Trophoblast cell (in vitro differentiated cells and primary cell): ENCODE data around the gene SDK2.
A peak's percentile ranks its signal among the peaks of the same experiment; 100 is the strongest.

Source experiments
- DNase-seq, 2 donors: peaks; one replicate each; pipeline ENCODE4 v3.0.0-alpha.2; 2016
- H2AFZ ChIP-seq: 2 replicates; pipeline ENCODE4 v1.6.1; 2013; ENCODE audit warnings: low read length, moderate library complexity, mild to moderate bottlenecking; ENCODE audit not compliant: insufficient read depth, poor library complexity
- H2AK5ac ChIP-seq: 2 replicates; pipeline ENCODE4 v1.6.1; 2013; ENCODE audit warnings: mild to moderate bottlenecking, low read length
- H2BK120ac ChIP-seq: 2 replicates; pipeline ENCODE4 v1.6.1; 2013; ENCODE audit warnings: low read length, mild to moderate bottlenecking, moderate library complexity; ENCODE audit not compliant: insufficient read depth, poor library complexity
- H2BK12ac ChIP-seq: 2 replicates; pipeline ENCODE4 v1.6.1; 2013; ENCODE audit warnings: mild to moderate bottlenecking, low read length, moderate library complexity
- H2BK5ac ChIP-seq: 2 replicates; pipeline ENCODE4 v1.6.1; 2013; ENCODE audit warnings: low read length, low read depth, moderate library complexity, mild to moderate bottlenecking; ENCODE audit not compliant: poor library complexity
- H3K14ac ChIP-seq: 2 replicates; pipeline ENCODE4 v1.6.1; 2013; ENCODE audit warnings: mild to moderate bottlenecking, low read length
- H3K18ac ChIP-seq: 2 replicates; pipeline ENCODE4 v1.6.1; 2013; ENCODE audit warnings: mild to moderate bottlenecking, low read length
- H3K23ac ChIP-seq: 2 replicates; pipeline ENCODE4 v1.6.1; 2013; ENCODE audit warnings: low read length
- H3K27ac ChIP-seq: 2 replicates; pipeline ENCODE4 v1.5.1; 2013; ENCODE audit warnings: low read depth, mild to moderate bottlenecking, inconsistent platforms, low read length, moderate library complexity
- H3K27me3 ChIP-seq: 2 replicates; pipeline ENCODE4 v1.6.1; 2013; ENCODE audit warnings: inconsistent platforms, mild to moderate bottlenecking, low read length, moderate library complexity; ENCODE audit not compliant: insufficient read depth
- H3K36me3 ChIP-seq, 2 experiments: 1 replicate in 1 of 2; 2 replicates in 1 of 2; pipeline ENCODE4 v1.6.1; 2013; ENCODE audit warnings: low read length in 2 of 2, mild to moderate bottlenecking in 2 of 2, moderate library complexity in 1 of 2; ENCODE audit not compliant: insufficient read depth in 2 of 2, control insufficient read depth in 1 of 2
- H3K4ac ChIP-seq: 2 replicates; pipeline ENCODE4 v1.6.1; 2013; ENCODE audit warnings: low read depth, mild to moderate bottlenecking, low read length, moderate library complexity
- H3K4me1 ChIP-seq, 2 experiments: 1 replicate in 1 of 2; 2 replicates in 1 of 2; pipeline ENCODE4 v1.6.1; 2013; ENCODE audit warnings: low read length in 2 of 2, mild to moderate bottlenecking in 2 of 2, moderate library complexity in 1 of 2; ENCODE audit not compliant: insufficient read depth in 2 of 2, control insufficient read depth in 1 of 2
- H3K4me2 ChIP-seq: 2 replicates; pipeline ENCODE4 v1.6.1; 2013; ENCODE audit warnings: inconsistent platforms, mild to moderate bottlenecking, low read length, moderate library complexity
- H3K4me3 ChIP-seq: 2 replicates; pipeline ENCODE4 v1.5.1; 2013; ENCODE audit warnings: mild to moderate bottlenecking, low read depth, low read length, inconsistent platforms
- H3K79me1 ChIP-seq: one replicate; pipeline ENCODE4 v1.6.1; 2013; ENCODE audit warnings: low read length
- H3K79me2 ChIP-seq: 2 replicates; pipeline ENCODE4 v1.6.1; 2013; ENCODE audit warnings: low read length, mild to moderate bottlenecking; ENCODE audit not compliant: control insufficient read depth, insufficient read depth, poor library complexity
- H3K9ac ChIP-seq: 2 replicates; pipeline ENCODE4 v1.6.1; 2013; ENCODE audit warnings: mild to moderate bottlenecking, low read length
- H3K9me3 ChIP-seq: 2 replicates; pipeline ENCODE4 v1.6.1; 2013; ENCODE audit warnings: low read depth, mild to moderate bottlenecking, control low read depth, inconsistent platforms, low read length; ENCODE audit not compliant: insufficient read depth
- H4K12ac ChIP-seq: 2 replicates; pipeline ENCODE4 v1.6.1; 2013; ENCODE audit warnings: low read depth, mild to moderate bottlenecking, low read length, moderate library complexity
- H4K8ac ChIP-seq: 2 replicates; pipeline ENCODE4 v1.6.1; 2013; ENCODE audit warnings: low read depth, mild to moderate bottlenecking, low read length, moderate library complexity
- H4K91ac ChIP-seq: one replicate; pipeline ENCODE4 v1.6.1; 2013; ENCODE audit warnings: low read depth, mild to moderate bottlenecking, low read length, moderate library complexity
- WGBS: extraction: QIAGEN DNeasy Blood & Tissue Kit; methylation state at CpG from one replicate; pipeline ENCODE4 v1.1.7; 2013; ENCODE audit warnings: missing lambda C conversion rate; ENCODE audit not compliant: insufficient read length, insufficient coverage; ENCODE audit errors: extremely low coverage; 5-methylcytosine and 5-hydroxymethylcytosine counted together

Gene SDK2

DNA sequence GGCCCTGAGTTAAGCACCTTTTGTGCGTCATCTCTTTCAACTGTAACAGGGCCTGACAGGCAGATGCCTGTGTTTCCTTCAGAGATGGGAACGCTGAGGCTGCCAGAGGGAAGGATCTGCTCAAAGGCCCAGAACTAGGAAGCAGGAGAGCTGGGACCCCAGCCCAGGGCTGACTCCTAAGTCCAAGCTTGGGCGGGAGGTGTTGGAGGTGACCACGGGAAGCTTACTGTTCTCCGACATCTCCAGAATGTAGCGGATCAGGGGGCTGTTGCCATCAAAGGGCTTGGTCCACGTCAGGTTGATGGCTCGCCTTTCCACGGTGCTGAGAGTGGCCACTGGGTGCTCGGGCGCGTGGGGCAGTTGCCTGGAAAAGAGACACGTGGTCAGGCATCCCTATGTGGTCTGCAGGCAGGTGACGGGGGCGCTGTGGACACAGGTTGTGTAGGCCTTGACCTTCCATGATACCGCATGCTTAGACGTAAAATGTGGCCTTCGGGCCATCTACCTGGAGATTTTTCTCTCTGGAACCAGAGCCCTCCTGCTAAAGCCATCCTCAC, 221.0 kb downstream of the SDK2 start:
- no peaks in the 10 kb centered on the region for H3K27me3 ChIP-seq
- H3K4ac ChIP-seq = no peak overlapping the region
- no peaks in the 10 kb centered on the region for H3K79me2 ChIP-seq
- peak in 1 of 2 donors; percentile 3 for DNase-seq
- no peak overlapping the region for H3K4me3 ChIP-seq
- no peaks in the 10 kb centered on the region for H3K79me1 ChIP-seq
- H2BK120ac ChIP-seq = no peak overlapping the region
- H4K12ac ChIP-seq = no peak overlapping the region
- H3K4me2 ChIP-seq = no peak overlapping the region
- H2BK5ac ChIP-seq = no peak overlapping the region
- peaks cover 14 to 16% of the 10 kb centered on the region in 2 experiments for H3K36me3 ChIP-seq
- H3K27ac ChIP-seq = no peak overlapping the region
- H4K91ac ChIP-seq = no peak overlapping the region
- H3K9ac ChIP-seq = no peak overlapping the region
- H3K14ac ChIP-seq = no peak overlapping the region
- H3K23ac ChIP-seq = no peak overlapping the region
- H3K4me1 ChIP-seq = no peaks in the 10 kb centered on the region
- H2AFZ ChIP-seq = no peak overlapping the region
- no peak overlapping the region for H4K8ac ChIP-seq
- no CpG with 5 or more reads among the region's 18 CpGs for whole genome bisulfite sequencing
- no peak overlapping the region for H3K18ac ChIP-seq
- H2AK5ac ChIP-seq = no peak overlapping the region
- no peak overlapping the region for H2BK12ac ChIP-seq
- no peaks in the 10 kb centered on the region for H3K9me3 ChIP-seq

DNA sequence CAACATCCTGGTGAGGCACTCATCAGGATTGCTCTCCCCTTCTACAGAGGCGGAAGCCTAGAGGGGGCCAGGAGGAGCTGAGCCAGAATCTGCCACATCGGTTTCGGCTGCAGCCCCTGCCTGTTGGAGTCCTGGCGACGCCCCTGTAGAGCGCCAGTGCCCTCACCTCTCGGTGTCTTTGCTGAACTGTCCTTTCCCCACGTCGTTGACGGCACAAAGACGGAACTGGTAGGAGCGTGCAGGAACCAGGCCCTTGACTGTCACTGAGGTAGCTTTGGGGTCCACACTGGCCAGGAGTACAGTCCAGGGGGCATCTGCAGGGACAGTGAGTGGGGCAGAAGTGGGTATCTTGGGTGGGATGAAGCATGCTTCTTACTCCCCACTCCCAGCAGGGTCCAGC, 222.1 kb downstream of the SDK2 start:
- H2AFZ ChIP-seq = no peak overlapping the region
- no CpG with 5 or more reads among the region's 12 CpGs for WGBS
- no peak overlapping the region for H3K27ac ChIP-seq
- no peak overlapping the region for H4K91ac ChIP-seq
- H3K27me3 ChIP-seq = no peaks in the 10 kb centered on the region
- DNase-seq = no peak
- no peak overlapping the region for H4K12ac ChIP-seq
- no peak overlapping the region for H3K9ac ChIP-seq
- no peak overlapping the region for H2AK5ac ChIP-seq
- no peak overlapping the region for H2BK5ac ChIP-seq
- no peak overlapping the region for H3K4me3 ChIP-seq
- no peak overlapping the region for H3K23ac ChIP-seq
- no peak overlapping the region for H3K14ac ChIP-seq
- H2BK12ac ChIP-seq = no peak overlapping the region
- no peaks in the 10 kb centered on the region for H3K79me2 ChIP-seq
- H3K4me2 ChIP-seq = no peak overlapping the region
- H2BK120ac ChIP-seq = no peak overlapping the region
- no peak overlapping the region for H4K8ac ChIP-seq
- peaks cover 14 to 16% of the 10 kb centered on the region in 2 experiments for H3K36me3 ChIP-seq
- H3K18ac ChIP-seq = no peak overlapping the region
- H3K9me3 ChIP-seq = no peaks in the 10 kb centered on the region
- H3K4ac ChIP-seq = no peak overlapping the region
- H3K79me1 ChIP-seq = no peaks in the 10 kb centered on the region
- no peaks in the 10 kb centered on the region for H3K4me1 ChIP-seq

GRCh38 chr17:73420897-73421296, 223.3 kb downstream of the SDK2 start:
- Histone ChIP-seq H3K9ac (no peak overlapping the region), H2BK12ac (no peak overlapping the region), H2AK5ac (no peak overlapping the region), H4K91ac (no peak overlapping the region), H3K36me3 (peaks cover 15 to 16% of the 10 kb centered on the region in 2 experiments), H3K4me2 (no peak overlapping the region), H2BK120ac (no peak overlapping the region), H3K79me2 (no peaks in the 10 kb centered on the region), H2AFZ (no peak overlapping the region), H2BK5ac (no peak overlapping the region), H3K27ac (no peak overlapping the region), H4K12ac (no peak overlapping the region), H3K79me1 (no peaks in the 10 kb centered on the region), H3K9me3 (no peaks in the 10 kb centered on the region), H3K4me3 (no peak overlapping the region), H3K23ac (no peak overlapping the region), H3K27me3 (no peaks in the 10 kb centered on the region), H3K18ac (no peak overlapping the region), H3K14ac (no peak overlapping the region), H3K4ac (no peak overlapping the region), H3K4me1 (no peaks in the 10 kb centered on the region), H4K8ac (no peak overlapping the region)
- peak; percentile 79 to 83 for DNase-seq
- no CpG with 5 or more reads among the region's 9 CpGs for WGBS

DNA sequence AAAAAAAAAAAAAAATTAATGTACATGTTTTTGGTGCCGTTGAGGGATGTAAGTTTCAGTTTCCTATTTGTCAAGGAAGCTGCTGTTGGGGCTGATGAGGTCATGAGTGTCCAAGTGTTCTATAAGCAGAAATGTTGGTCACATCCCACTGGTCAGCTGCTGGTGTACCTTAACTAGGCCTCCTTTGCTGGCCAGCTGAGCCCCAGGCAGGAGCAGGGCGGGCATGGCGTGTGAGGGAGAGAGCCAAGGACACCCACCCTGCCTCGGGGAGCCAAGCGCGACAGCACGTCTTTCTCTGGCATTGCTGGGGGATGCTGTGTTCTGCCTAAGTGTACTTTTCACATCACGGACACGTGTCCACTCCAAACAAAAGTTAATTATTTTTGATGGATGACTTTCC, 224.4 kb downstream of the SDK2 start:
- H3K18ac ChIP-seq = no peak overlapping the region
- no peak overlapping the region for H3K27ac ChIP-seq
- H3K4me2 ChIP-seq = no peak overlapping the region
- no peaks in the 10 kb centered on the region for H3K9me3 ChIP-seq
- H2BK120ac ChIP-seq = no peak overlapping the region
- DNase-seq = no peak
- H3K4me3 ChIP-seq = no peak overlapping the region
- no peak overlapping the region for H3K14ac ChIP-seq
- no peaks in the 10 kb centered on the region for H3K79me1 ChIP-seq
- H2BK12ac ChIP-seq = no peak overlapping the region
- H2BK5ac ChIP-seq = no peak overlapping the region
- no peaks in the 10 kb centered on the region for H3K4me1 ChIP-seq
- H3K79me2 ChIP-seq = no peaks in the 10 kb centered on the region
- no peak overlapping the region for H3K23ac ChIP-seq
- no peak overlapping the region for H3K9ac ChIP-seq
- H3K36me3 ChIP-seq = peaks cover 19 to 20% of the 10 kb centered on the region in 2 experiments
- H2AK5ac ChIP-seq = no peak overlapping the region
- no peak overlapping the region for H4K91ac ChIP-seq
- no peaks in the 10 kb centered on the region for H3K27me3 ChIP-seq
- H4K8ac ChIP-seq = no peak overlapping the region
- H3K4ac ChIP-seq = no peak overlapping the region
- WGBS = no CpG with 5 or more reads among the region's 9 CpGs
- no peak overlapping the region for H2AFZ ChIP-seq
- H4K12ac ChIP-seq = no peak overlapping the region
